GM12878 (cell line): ENCODE measurements around the gene SH3BP5. TPM values are rescaled to one million over a fixed set of nuclear protein-coding genes. Genes with fewer than 3 reads are reported as not detected.

Experiments used
- ATAC-seq: fragments of 200-7000 bp; cut with Tn5 transposase; 3 replicates; pipeline ENCODE4 v1.9.1; 2020; ENCODE audit warnings: mild to moderate bottlenecking, moderate library complexity
- BruUV-seq: library from RNA; stranded (reverse); fragments of 400-500 nt; replicated peaks from 2 replicates; lab custom pipeline; 2021; lab: Mats Ljungman, UMichigan
- CTCF ChIA-PET: fragments of 300-600 bp; sonication (Branson Sonifier 250); formaldehyde crosslinking; extraction: SDS; loops from one replicate; lab custom pipeline; 2021; ENCODE audit warnings: inconsistent platforms; lab: Yijun Ruan, JAX
- POLR2A ChIA-PET: fragments of 350-600 bp; formaldehyde crosslinking; extraction: SDS; loops from one replicate; lab custom pipeline; 2021; ENCODE audit warnings: inconsistent platforms; lab: Charles Lee
- RAD21 ChIA-PET: fragments of 300-600 bp; sonication (Branson Sonifier 250); formaldehyde crosslinking; loops from one replicate; lab custom pipeline; 2023; ENCODE audit warnings: antibody characterized with exemption; ENCODE audit not compliant: unreplicated experiment; lab: Charles Lee
- SMC1A ChIA-PET: fragments of 300-600 bp; sonication (Branson Sonifier 250); formaldehyde crosslinking; loops from one replicate; lab custom pipeline; 2023; ENCODE audit not compliant: unreplicated experiment, uncharacterized antibody; lab: Charles Lee
- DNase-seq: peaks from one replicate; pipeline ENCODE4 v3.0.0-alpha.2; 2011; ENCODE audit warnings: low read depth, low spot score
- FAIRE-seq: peaks from 3 replicates; lab custom pipeline; 2011; peaks lifted over from hg19 to GRCh38; lab: Jason Lieb, UNC
- H2AFZ ChIP-seq: 2 replicates; pipeline ENCODE4 v1.6.0; 2011; ENCODE audit warnings: low read depth, low read length, control low read depth; ENCODE audit not compliant: control insufficient read depth
- H3K27ac ChIP-seq: 2 replicates; pipeline ENCODE4 v1.5.1; 2011; ENCODE audit warnings: control low read depth; ENCODE audit not compliant: control insufficient read depth, insufficient read depth
- H3K27me3 ChIP-seq, 2 experiments: replicated peaks in 1 of 2; 2 replicates each; pipeline versions ENCODE4 v1.6.0 to v1.6.1; 2011; ENCODE audit warnings: low read length in 1 of 2; ENCODE audit not compliant: control insufficient read depth in 2 of 2, insufficient read depth in 2 of 2
- H3K36me3 ChIP-seq, 2 experiments: 2 replicates each; pipeline ENCODE4 v1.5.1; 2011; ENCODE audit warnings: low read length in 1 of 2; ENCODE audit not compliant: control insufficient read depth in 2 of 2, insufficient read depth in 2 of 2
- H3K4me1 ChIP-seq: 2 replicates; pipeline ENCODE4 v1.6.1; 2011; ENCODE audit warnings: mild to moderate bottlenecking, low read length, moderate library complexity, mixed read lengths; ENCODE audit not compliant: control insufficient read depth, insufficient read depth
- H3K4me2 ChIP-seq: 2 replicates; pipeline ENCODE4 v1.6.0; 2011; ENCODE audit warnings: control low read depth; ENCODE audit not compliant: control insufficient read depth, insufficient read depth
- H3K4me3 ChIP-seq: fragments of 200-600 bp; sonication (generic); 2 replicates; pipeline ENCODE4 v1.5.1; 2016
- H3K79me2 ChIP-seq: 2 replicates; pipeline ENCODE4 v1.6.0; 2011; ENCODE audit warnings: low read length; ENCODE audit not compliant: control insufficient read depth, insufficient read depth
- H3K9ac ChIP-seq: 2 replicates; pipeline ENCODE4 v1.8.0; 2011; ENCODE audit warnings: low read length, control low read depth, mixed read lengths; ENCODE audit not compliant: control insufficient read depth, insufficient read depth
- H3K9me3 ChIP-seq: replicated peaks from 3 replicates; pipeline ENCODE4 v1.5.1; 2011; ENCODE audit warnings: mild to moderate bottlenecking, low read length; ENCODE audit not compliant: control insufficient read depth, insufficient read depth
- H4K20me1 ChIP-seq: 2 replicates; pipeline ENCODE4 v1.6.0; 2011; ENCODE audit not compliant: control insufficient read depth, insufficient read depth
- CHD2 ChIP-seq: IDR thresholded peaks from 2 replicates; pipeline ENCODE4 v1.6.1; 2011; ENCODE audit warnings: low read depth, low read length, improper control_type of control experiment, borderline replicate concordance
- PRDM15 ChIP-seq: fragments of 450-650 bp; formaldehyde crosslinking; IDR thresholded peaks from 2 replicates; pipeline ENCODE4 v1.4.0; 2020; ENCODE audit warnings: mild to moderate bottlenecking, moderate library complexity
- in situ Hi-C: fragments of 300-500 bp; cut with MboI; formaldehyde crosslinking; loops from 9 replicates; pipeline ENCODE4 v1.14.3; 2018; ENCODE audit warnings: mixed read lengths
- intact Hi-C: fragments of 100-400 bp; cut with micrococcal nuclease; formaldehyde crosslinking; loops from one replicate; pipeline ENCODE4 v1.14.2; 2022; ENCODE audit not compliant: unreplicated experiment
- polyA plus RNA-seq, 11 experiments: library from polyadenylated mRNA; depleted of rRNA in 4 of 11; unstranded in 6 of 11; stranded (reverse) in 5 of 11; fragments of >200 nt; fragmentation: Nextera tagmentation in 4 of 11; fragmentation: Illumina TruSeq in 1 of 11; extraction: Ambion mirVana in 4 of 11; extraction: Trizol in 1 of 11; gene quantifications; 1 replicate in 1 of 11; 2 replicates in 10 of 11; pipeline versions ENCODE4 v1.2.1 to v1.2.3, GENCODE V29; 2011 to 2016; ENCODE audit warnings: inconsistent platforms in 2 of 11, missing spikeins in 2 of 11, low read depth in 1 of 11
- total RNA-seq, 4 experiments: library from RNA; depleted of rRNA in 3 of 4; stranded (reverse); fragments of >200 nt in 3 of 4; fragmentation: Illumina TruSeq in 1 of 4; extraction: Trizol in 1 of 4; gene quantifications; 2 replicates each; pipeline versions ENCODE4 v1.2.1 to v1.2.3, GENCODE V29; 2013 to 2021

The SH3BP5 gene
- total and polyA plus RNA-seq, 10 of the 15 experiments (the other 5 are each of a cell fraction or from before 2014, with no cell fraction given) = 14.9 to 87.5 (median 43.7) TPM

- Histone ChIP-seq H3K9ac (no peak overlapping the region), H2AFZ (no peak overlapping the region), H3K79me2 (peaks cover 1% of the 10 kb centered on the region; the same call in 1 of the 2 replicates), H3K27ac (no peak overlapping the region), H3K4me3 (no peak overlapping the region), H4K20me1 (no peaks in the 10 kb centered on the region), H3K4me1 (no peaks in the 10 kb centered on the region), H3K27me3 (no peaks in the 10 kb centered on the region), H3K9me3 (no peaks in the 10 kb centered on the region), H3K4me2 (no peak overlapping the region), H3K36me3 (peaks cover 28 to 42% of the 10 kb centered on the region in 2 experiments)
- FAIRE-seq = no peak
- ATAC-seq = no peak
- TF ChIP-seq PRDM15 (CRISPR knock-in tag) = no peak
- no peak for TF ChIP-seq CHD2
- in situ Hi-C loops = loop anchor here (10.0 kb wide), 1 partner anchor 294 kb away; no protein-coding TSS in a partner anchor
- no TSS peak for BruUV-seq
- RAD21 ChIA-PET = interaction anchor here (1.9 kb wide), 1 partner anchor 144 kb away, joined by 9 read pairs; no protein-coding TSS in a partner anchor
- SMC1A ChIA-PET = interaction anchor here (1.2 to 16.3 kb wide), 2 partner anchors 23 to 145 kb away, joined by 3 to 223 read pairs; no protein-coding TSS in a partner anchor
- DNase-seq = no peak
- POLR2A ChIA-PET = no interaction called here
- intact Hi-C loops = no loop called here
- CTCF ChIA-PET = interaction anchor here (1.5 kb wide), 1 partner anchor 138 kb away, joined by 3 read pairs; no protein-coding TSS in a partner anchor
These were observed 71.1 kb downstream of the SH3BP5 start for GRCh38 chr3:15261274-15261673.
